Femur (tissue), 1 donor: ENCODE data around the gene EFCAB7.
A peak's percentile ranks its signal among the peaks of the same experiment; 100 is the strongest.

Experiments
- DNase-seq: peaks from one replicate; pipeline ENCODE4 v3.0.0-alpha.2; 2017

Gene EFCAB7

GRCh38 chr1:63603810-63604209 is 80.5 kb downstream of the EFCAB7 start:
- DNase-seq, result no peak

DNA sequence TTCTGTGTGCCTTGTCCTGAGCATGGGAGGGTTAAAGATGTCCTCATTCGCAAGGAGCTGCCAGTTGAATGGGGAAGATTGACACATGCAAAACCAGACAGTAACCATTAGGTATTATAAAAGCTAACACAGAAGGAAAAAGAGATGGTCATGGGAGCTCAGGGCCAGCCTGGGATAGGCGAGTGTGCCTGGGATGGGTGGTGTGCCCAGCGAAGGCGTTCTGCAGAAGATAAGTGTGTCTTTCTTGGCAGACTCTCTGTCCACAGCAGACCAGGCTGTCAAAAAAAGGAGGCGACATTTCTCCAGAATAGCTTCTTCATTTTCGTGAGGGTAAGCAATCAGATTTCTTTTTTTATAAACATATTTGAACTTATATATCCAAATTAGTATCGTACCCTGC is 84.0 kb downstream of the EFCAB7 start:
- DNase-seq, result no peak

- DNase-seq, result no peak
Measured at GRCh38 chr1:63611231-63611630, 87.9 kb downstream of the EFCAB7 start.

GRCh38 chr1:63612564-63612963 is 89.2 kb downstream of the EFCAB7 start:
- no peak for DNase-seq

GRCh38 chr1:63612971-63613370 is 89.6 kb downstream of the EFCAB7 start:
- no peak for DNase-seq

- DNase-seq, result peak; percentile 67
Measured at GRCh38 chr1:63615768-63616420, 92.6 kb downstream of the EFCAB7 start.

- DNase-seq, result no peak
Measured at GRCh38 chr1:63617450-63617849, 94.1 kb downstream of the EFCAB7 start.

DNA sequence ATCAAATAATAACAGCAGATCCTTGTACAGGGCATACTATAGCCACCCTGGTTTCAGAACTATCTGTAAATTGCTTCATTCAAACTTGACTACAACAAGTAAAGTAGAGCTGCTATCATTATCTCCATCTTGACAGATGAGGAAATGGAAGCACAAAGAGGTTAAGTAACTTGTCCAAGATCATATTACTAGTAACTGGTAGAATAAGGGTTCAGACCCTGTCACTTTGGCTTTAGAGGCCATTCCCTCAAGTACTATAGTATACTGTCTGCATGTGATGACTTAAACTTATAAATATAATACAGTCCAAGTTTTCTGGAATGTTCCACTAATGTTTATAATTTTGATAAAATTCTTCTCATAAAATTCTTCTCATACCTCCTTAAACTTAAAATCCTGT is 94.7 kb downstream of the EFCAB7 start:
- no peak for DNase-seq

- no peak for DNase-seq
Measured at GRCh38 chr1:63619558-63619957, 96.2 kb downstream of the EFCAB7 start.

- no peak for DNase-seq
Measured at GRCh38 chr1:63620671-63621070, 97.3 kb downstream of the EFCAB7 start.

DNA sequence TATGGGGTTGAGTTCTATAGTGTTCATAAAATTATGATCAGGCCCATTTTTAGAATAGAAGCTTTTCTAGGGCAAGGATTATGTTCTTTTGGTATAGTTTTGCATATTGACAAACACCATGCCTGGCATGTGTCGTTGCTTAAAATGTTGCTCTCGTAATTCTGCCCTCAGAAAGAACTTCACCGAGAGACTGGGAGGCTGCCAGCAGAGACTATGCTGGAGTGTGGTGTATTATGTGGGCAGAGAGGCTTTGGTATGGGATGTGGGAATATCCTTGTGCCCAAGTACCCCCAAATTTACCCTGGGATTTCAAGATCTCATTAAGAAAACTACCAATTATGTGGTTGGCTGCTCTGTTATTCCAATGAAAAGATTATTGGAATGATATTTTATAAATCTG is 97.8 kb downstream of the EFCAB7 start:
- DNase-seq, result no peak

DNA sequence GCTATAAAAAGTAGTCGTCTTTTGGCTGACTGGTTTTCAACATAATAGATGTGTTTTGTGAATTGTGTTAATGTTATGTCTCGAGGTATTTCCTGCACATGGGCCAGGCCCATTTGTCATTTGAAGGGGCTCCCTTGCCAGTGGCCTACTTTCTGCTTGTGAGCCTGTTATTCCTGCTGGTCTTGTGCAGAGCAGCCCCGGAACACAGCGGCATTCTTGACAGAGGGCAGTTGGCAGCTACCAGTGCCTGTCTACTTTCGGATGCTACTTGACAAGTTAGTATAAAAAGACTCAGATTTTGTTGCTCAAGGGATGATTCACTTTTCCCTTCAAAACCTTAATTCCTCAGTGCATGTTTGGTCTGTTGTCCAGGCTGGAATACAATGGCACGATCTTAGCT is 98.4 kb downstream of the EFCAB7 start:
- no peak for DNase-seq
